GM19239 (cell line): ENCODE measurements around the gene PIAS1.
"Not testable (repeated sequence)": the region's sequence is repeated elsewhere in the genome, so short reads cannot be mapped to it uniquely, and the experiment has no call there.

ENCODE experiments used
- DNase-seq: peaks from one replicate; pipeline ENCODE4 v3.0.0; 2011; ENCODE audit warnings: low spot score; ENCODE audit not compliant: insufficient read length
- FAIRE-seq: peaks from 2 replicates; lab custom pipeline; 2011; peaks lifted over from hg19 to GRCh38; lab: Jason Lieb, UNC

PIAS1 gene

DNA sequence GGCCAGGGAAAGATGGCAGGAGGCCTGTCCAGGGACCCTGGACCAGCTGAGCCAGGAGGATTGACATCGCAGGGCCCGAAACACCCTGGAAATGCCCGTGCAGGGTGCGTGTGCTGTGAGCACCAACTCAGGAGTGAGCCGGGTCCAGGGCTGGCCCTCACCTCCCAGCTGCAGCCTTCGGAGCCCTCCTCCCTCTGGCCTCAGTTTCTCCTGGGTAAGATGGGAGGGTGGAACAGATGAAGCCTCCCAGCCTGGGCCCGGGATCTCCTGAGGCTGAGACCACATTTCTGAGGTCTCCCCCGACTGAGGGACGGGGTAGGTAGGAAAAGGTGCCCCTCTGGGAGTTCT lies 156.3 kb downstream of the PIAS1 start:
- DNase-seq (no peak), FAIRE-seq (no peak)

DNA sequence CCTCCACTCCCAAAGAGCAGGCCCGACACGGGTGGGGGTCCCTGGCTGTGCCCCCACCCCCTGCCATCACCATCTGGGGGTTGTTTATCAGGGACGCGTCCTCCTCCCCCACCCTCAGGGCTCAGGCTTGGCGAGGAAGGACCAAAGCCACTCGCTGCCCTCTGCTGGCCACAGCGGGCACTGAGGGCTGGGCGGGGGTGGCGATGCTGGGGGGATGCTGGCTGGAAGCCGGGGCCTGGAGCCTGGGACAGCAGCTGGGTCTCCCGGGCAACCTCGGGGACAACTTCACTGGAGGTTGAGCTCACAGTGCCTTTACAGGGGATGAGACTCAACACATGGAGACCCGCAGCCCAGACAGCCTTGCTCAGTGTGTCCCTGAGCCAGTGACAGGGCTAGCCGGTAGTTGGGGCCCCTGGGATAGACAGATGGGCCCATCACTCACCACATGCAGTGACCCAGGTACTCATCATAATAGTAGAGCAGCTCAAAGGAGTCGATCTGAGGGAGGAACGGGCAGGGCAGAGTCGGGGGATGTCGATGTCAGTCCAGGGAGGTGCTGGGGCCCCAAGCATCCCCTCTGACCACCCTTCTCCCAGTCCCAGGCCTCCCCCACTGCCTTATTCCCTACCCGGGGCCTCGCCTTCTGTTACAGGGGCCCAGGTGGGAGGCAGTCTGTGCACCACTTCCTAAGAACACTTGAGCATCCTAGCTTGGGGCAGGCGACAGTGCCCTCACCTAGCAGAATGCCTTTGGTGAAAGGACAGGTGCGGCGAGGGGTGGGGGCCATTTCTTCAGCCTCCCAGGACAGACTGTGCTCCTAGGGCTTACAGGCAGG lies 156.9 kb downstream of the PIAS1 start:
- DNase-seq (peak; percentile 55), FAIRE-seq (no peak)

DNA sequence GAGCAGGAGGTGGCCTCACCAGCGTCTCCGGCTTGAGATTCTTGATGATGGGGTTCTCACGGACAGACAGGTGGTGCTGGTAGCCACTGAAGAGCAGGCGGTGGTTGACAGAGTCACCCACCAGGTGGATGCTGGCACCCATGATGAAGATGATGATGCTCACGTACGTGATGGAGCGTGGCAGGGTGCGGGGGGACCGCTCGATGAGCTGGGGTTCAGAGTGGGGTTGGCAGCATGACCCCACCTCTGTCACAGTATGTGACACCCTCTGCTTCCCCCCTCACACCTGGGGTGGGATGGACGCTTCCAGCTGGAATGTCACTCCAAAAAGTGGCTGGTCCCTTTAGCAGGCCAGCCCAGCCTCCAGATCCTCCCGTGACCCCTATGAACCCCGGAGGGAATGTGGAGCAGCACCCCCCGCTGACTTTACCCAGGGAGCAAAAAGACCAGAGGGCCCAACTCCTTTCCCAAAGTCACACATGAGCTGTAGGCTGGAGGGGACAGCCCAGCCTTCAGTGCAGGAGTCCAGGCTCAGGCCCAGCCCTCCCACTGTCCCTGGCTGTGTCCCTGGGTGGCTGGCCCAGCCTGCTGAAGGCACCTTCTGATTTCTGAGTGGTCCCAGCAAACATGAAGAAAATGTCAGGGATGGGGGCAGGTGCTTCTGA lies 157.7 kb downstream of the PIAS1 start:
- DNase-seq (no peak), FAIRE-seq (no peak)

DNA sequence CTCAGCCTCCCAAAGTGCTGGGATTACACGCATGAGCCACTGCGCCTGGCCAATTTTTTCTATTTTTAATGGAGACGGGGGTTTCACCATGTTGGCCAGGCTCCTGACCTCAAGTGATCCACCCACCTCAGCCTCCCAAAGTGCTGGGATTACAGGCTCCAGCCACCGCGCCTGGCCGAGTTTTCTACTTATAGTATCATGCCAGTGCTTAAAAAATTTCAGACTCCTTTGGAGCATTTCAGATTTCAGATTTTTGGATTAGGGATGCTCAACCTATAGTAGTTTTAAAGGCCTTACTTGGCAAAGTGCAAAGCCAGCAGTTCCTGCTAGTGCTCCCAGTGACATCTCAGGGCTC lies 159.4 kb downstream of the PIAS1 start:
- FAIRE-seq, DNase-seq: not testable (repeated sequence)

DNA sequence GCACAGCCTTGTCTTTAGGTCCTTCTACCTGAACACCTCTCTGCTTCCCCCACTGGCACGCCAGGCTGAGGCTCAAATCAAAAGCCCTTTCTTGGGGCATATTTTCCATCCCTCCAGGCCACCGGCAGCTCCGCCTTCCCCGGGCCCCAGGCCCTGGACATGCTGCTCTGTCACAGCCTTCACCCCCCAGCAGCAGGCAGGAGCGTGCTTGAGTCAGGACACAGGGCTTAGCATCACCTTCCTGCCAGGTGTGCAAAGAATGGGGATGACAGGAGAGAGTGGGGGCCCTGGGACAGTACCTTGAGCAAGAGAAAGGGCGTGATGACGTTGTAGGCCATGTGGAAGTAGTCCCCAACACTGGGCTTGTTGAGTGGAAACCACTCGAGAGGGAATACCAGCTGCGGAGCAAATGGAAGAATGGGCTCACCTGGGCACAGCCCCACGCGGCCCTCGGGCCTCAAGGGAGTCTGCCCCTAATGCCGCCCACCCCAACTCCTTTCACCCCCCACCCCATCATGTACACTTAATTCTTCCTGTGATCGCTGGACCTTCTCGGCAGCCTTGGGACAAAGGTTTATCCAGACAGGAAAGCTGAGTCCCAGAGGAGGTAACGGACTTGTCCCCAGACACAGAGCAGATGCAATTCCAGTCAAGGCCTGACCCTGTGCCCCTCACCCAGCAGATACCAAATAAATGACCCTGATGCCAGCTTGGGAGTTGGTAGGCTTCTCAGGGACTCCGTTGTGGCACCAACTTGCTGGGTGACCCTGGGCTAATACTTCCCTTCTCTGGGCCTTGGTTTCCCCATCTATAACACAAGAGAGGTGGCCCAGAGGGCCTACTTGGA lies 160.1 kb downstream of the PIAS1 start:
- DNase-seq (no peak), FAIRE-seq (no peak)

DNA sequence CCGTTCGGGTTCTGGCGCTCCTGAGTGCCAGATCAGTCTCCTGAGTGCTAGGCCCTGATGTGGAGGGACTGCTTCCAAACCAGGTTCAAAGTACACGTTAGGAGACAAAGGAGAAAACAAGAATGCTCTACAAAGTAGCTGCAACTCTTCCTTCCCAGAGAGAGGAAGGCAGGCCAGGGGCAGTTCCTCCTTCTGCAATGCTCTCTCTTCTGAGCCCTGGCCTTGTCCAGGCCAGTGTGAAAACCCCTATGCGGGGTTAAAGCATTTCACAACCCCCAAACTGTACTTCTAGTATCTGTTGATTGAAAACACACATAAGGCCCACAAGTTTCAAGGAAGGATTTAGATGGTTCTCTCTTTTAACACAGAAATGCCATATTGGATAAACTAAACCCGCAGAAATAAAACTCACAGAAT lies 160.7 kb downstream of the PIAS1 start:
- no peak for DNase-seq
- FAIRE-seq, result no peak

DNA sequence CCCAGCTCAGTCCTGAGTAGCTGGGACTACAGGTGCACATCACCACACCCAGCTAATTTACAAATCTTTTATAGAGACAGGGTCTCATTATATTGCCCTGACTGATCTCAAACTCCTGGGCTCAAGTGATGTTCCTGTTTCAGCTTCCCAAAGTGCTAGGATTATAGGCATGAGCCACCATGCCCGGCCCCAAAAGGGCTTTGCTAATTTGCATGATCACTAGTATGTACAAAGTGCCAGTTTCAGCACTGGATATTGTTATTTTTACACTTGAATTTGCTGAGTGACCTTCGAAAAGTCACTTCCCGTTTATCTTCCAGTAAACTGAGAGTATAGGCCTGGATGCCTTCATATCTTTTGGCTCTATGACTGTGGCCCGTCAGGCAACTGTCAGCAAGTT lies 163.2 kb downstream of the PIAS1 start:
- DNase-seq, result no peak
- no peak for FAIRE-seq

DNA sequence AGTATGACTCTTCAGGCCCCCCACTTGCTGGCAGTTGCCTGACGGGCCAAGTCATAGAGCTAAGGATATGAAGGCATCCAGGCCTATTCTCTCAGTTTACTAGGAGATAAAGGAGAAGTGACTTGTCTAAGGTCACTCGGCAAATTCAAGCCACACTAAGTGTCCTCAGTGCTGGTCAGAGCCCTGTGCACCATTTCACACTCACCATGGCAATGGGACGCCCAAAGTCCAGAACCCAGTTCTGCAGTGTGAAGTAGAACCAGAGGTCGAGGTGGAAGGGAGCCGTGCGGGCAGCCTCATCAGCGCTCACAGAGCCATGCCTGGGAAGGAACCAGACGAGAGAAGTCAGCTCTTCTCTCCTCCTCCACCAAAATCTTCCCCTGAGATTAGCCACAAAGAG lies 164.2 kb downstream of the PIAS1 start:
- DNase-seq, result no peak
- no peak for FAIRE-seq

DNA sequence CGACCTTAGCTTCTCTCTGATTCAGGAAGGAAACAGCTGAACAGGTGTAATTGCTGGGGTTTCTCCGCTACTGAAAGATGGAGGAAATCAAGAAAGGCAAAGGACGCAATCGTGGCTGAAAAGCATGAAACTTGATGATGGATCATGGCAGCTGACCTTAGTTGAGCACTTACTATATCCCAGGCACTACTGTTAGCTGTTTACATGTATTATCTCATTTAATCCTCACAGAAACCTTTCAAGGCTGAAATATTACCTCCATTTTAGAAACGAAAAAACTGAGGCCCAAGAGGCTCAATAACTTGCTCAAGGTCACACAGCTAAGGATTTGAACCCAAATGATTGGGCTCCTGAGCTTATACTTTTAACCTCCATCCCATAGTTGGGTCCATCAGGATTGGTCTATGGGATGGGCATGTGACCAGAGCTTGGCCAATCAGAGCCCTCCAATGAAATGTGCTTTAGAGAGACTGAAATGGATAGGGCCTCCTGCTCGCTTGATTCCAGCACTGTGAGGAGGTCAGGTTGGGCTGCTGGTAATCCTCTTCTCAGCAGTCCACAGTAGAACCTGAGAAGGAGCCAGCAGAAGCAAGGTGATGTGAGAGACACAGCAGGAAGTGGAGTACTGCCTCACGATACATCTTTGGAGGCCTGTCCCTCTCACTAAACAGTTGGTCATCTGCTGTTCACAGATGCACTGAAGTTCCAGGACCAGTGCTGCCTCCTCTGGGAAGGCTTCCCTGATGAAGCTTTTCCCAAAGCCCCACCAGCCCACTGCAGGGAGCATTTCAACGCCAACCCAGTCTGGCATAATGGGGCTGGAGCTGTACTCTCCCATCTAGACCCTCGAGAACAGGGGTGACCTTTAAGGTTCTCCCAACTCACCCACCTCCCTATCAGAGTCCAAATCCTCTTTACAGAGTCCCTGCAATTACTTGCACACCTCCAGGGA lies 165.0 kb downstream of the PIAS1 start:
- FAIRE-seq (no peak), DNase-seq (no peak)

DNA sequence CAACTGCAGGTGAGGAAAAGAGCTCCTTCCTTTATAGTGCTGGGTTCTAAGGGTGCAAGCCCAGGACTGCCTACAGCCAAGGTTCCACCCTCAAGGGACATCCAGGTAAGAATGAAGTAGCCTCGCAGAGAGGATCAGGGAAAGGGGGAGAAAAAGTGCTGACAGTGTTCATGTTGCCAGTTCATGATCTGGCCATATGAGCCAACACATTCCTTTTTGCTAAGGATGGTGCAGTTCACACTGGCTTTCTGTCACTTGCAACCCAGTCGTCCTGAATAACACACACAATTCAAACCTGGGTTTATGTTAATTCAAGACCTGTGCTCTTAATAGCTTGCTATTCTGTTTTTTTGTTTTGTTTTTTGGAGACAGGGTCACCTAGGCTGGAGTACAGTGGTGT lies 166.4 kb downstream of the PIAS1 start:
- FAIRE-seq (no peak), DNase-seq (no peak)

DNA sequence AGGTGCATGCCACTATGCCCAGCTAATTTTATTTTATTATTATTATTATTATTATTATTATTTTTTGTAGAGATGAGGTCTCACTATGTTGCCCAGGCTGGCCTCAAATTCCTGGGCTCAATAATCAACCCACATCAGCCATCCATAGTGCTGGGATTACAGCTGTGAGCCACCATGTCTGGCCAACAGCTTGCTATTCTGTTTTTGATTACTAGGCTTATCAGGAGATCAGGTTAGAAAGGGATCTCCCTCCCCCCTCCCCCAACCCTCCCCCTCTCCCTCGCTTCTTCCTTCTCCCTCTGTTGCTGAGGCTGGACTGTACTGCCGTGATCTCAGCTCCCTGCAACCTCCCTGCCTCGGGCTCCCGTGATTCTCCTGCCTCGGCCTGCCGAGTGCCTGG lies 166.9 kb downstream of the PIAS1 start:
- FAIRE-seq (no peak), DNase-seq (no peak)

DNA sequence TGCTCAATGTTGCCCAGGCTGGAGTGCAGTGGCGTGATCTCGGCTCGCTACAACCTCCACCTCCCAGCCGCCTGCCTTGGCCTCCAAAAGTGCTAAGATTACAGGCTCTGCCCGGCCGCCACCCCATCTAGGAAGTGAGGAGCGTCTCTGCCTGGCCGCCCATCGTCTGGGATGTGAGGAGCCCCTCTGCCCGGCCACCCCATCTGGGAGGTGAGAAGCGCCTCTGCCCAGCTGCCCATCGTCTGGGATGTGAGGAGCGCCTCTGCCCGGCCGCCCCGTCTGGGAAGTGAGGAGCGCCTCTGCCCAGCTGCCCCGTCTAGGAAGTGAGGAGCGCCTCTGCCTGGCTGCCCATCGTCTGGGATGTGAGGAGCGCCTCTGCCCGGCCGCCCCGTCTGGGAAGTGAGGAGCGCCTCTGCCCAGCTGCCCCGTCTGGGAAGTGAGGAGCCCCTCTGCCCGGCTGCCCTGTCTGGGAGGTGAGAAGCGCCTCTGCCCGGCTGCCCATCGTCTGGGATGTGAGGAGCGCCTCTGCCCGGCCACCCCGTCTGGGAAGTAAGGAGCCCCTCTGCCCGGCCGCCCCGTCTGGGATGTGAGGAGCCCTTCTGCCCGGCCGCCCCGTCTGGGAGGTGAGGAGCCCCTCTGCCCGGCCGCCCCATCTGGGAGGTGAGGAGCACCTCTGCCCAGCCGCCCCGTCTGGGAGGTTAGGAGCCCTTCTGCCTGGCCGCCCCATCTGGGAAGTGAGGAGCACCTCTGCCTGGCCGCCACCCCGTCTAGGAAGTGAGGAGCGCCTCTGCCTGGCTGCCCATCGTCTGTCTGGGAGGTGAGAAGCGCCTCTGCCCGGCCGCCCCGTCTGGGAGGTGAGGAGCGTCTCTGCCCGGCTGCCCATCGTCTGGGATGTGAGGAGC lies 167.7 kb downstream of the PIAS1 start:
- DNase-seq, FAIRE-seq: not testable (repeated sequence)

DNA sequence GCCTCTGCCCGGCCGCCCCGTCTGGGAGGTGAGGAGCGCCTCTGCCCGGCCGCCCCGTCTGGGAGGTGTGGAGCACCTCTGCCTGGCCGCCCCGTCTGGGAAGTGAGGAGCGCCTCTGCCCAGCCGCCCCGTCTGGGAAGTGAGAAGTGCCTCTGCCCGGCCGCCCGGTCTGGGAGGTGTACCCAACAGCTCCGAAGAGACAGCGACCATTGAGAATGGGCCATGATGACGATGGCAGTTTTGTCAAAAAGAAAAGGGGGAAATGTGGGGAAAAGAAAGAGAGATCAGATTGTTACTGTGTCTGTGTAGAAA lies 168.3 kb downstream of the PIAS1 start:
- FAIRE-seq, result not testable (repeated sequence)

DNA sequence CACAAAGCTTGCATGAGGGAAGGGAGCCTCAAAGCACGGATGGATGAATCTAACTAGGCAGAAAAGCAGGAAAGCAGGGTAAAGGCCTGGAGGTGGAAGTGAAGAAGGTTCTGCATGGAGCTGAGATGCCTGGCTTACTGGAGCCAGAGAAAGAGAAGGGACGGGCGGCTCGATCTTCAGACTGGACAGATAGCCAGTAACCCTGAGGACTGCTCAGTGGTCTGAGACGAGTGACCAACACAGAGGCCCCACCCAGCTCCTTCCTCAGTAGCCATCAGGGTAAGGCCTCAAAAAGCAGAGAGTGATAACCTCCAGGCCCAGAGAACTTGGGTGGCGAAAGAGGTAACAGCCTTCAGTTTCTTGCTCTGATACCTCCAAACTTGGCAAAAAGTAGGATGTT lies 169.1 kb downstream of the PIAS1 start:
- FAIRE-seq, result no peak
- no peak for DNase-seq

More for the DNA sequence above, 168.3 kb downstream of the PIAS1 start:
- not testable (repeated sequence) for DNase-seq

DNA sequence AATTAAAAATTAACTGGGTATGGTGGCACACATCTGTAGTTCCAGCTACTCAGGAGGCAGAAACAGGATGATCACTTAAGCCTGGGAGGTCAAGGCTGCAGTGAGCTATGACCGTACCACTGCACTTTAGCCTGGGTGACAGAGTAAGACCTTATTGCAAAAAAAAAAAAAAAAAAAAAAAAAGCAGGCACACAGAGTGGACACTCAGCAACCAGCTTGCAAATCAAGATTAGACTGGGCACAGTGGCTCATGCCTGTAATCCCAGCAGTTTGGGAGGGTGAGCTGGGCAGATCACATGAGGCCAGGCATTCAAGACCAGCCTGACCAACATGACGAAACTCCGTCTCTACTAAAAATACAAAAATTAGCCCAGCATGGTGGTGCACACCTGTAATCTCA lies 170.0 kb downstream of the PIAS1 start:
- no peak for FAIRE-seq
- DNase-seq, result no peak

DNA sequence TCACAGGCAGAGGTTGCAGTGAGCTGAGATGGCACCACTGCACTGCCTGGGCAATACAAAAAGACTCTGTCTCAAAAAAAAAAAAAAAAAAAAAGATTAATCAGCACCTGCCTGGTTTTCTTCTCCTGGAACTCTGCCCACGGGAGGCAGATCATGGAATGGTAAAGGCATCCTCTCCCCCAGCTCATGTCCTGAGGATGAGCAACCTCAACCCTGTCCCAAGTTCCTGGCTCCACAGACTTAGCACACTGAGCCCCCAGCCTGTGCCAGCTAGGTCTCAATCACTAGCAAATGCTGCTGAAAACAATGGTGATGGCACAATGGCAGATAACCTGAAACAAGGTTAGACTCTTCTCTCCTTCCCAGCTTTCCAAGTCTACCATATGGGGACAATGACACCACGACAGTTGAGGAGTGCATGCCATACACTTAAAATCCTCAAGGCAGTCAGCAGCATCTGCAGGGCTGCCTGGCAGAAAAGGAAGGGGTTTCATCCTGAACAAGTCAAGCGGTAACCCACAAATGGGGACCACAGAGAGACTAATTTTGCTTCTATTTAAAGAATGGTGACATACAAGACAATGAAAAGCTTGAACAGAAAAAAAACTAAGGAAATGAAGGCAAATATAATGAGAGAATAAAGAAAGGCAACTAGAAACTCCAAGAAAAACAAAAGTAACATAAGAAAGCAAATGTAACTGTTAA lies 170.6 kb downstream of the PIAS1 start:
- FAIRE-seq, result peak; percentile 84
- no peak for DNase-seq

DNA sequence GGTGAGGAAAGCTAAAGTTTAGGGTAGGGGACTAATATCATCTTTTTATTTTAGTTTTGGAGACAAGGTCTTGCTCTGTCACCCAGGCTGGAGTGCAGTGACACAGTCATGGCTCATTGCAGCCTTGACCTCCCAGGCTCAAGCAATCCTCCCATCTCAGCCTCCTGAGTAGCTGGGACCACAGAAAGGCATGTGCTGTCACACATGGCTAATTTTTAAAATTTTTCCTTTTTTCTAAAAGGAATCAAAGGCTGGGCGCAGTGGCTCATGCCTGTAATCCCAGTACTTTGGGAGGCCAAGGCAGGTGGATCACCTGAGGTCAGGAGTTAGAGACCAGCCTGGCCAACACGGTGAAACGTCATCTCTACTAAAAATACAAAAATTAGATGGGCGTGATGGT lies 171.3 kb downstream of the PIAS1 start:
- DNase-seq, FAIRE-seq: not testable (repeated sequence)

DNA sequence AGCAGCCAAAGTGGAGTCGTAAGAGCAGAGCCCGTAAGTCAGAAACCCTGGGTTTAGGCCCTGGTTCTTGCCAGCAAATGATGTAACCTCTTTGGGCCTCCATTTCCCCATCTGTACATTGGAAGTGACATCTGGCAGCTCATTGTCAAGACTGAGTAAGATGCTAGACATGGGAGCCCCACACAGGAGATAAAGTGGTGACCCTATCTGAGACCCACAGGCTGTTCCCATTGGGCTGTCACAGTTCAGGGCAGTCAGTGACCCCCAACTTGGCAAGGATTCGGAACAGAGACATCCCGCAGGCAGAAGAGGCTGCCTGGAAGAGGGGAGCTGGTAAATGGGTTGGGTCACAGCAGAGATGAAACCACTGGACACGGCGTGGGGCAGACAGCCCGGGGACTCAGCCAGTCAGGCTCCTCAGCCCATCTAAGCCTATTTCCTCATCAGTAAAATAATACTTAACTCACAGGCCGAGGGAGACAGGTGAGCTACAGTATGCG lies 173.6 kb downstream of the PIAS1 start:
- no peak for FAIRE-seq
- no peak for DNase-seq
